ENCODE data around the gene MGP.

MGP gene

GRCh38 chr12:14854586-14855183 lies 31.0 kb downstream of the MGP start:
- no peak for DNase-seq

GRCh38 chr12:14853961-14854360 lies 31.7 kb downstream of the MGP start:
- no peak for DNase-seq

- DNase-seq: no peak
These were observed 32.8 kb downstream of the MGP start for GRCh38 chr12:14852880-14853279.

GRCh38 chr12:14850929-14851663 lies 34.6 kb downstream of the MGP start:
- no peak for DNase-seq

GRCh38 chr12:14849661-14850060 lies 36.0 kb downstream of the MGP start:
- DNase-seq: no peak

GRCh38 chr12:14846876-14847580 lies 38.6 kb downstream of the MGP start:
- DNase-seq: no peak

GRCh38 chr12:14846042-14846587 lies 39.5 kb downstream of the MGP start:
- DNase-seq: no peak

GRCh38 chr12:14845350-14845750 lies 40.3 kb downstream of the MGP start:
- DNase-seq: peak; percentile 48

GRCh38 chr12:14844401-14844800 lies 41.3 kb downstream of the MGP start:
- no peak for DNase-seq

- no peak for DNase-seq
These were observed 42.2 kb downstream of the MGP start, which contains the start of gene ART4 for GRCh38 chr12:14843425-14843887. Gene ART4 (minus strand): TSS chr12:14843526. CDS start chr12:14843113, 413 bp downstream.

GRCh38 chr12:14842315-14842714 lies 43.3 kb downstream of the MGP start:
- no peak for DNase-seq

- DNase-seq: no peak
These were observed 43.9 kb downstream of the MGP start for GRCh38 chr12:14841761-14842160.

- DNase-seq: no peak
These were observed 45.0 kb downstream of the MGP start for GRCh38 chr12:14840616-14841015.

- DNase-seq: no peak
These were observed 46.4 kb downstream of the MGP start for GRCh38 chr12:14839262-14839661.

GRCh38 chr12:14836336-14837210 lies 49.1 kb downstream of the MGP start:
- peak; percentile 87 for DNase-seq

GRCh38 chr12:14834509-14834908 lies 51.1 kb downstream of the MGP start:
- no peak for DNase-seq

- DNase-seq: no peak
These were observed 51.7 kb downstream of the MGP start for GRCh38 chr12:14833952-14834351.

- no peak for DNase-seq
These were observed 52.3 kb downstream of the MGP start for GRCh38 chr12:14833336-14833735.
